NCI-H2171 (cell line): ENCODE measurements around the gene RPEL1.
"Not testable (repeated sequence)": the region's sequence is repeated elsewhere in the genome, so short reads cannot be mapped to it uniquely, and the experiment has no call there.

Source experiments
- DNase-seq: peaks from one replicate; lab custom pipeline; 2025; lab: John Stamatoyannopoulos, UW

RPEL1 gene

GRCh38 chr10:103245587-103245986 lies at the start of gene RPEL1:
Gene RPEL1, plus strand, starts transcription at chr10:103245887. Its CDS starts 110 bp downstream, at chr10:103245997.
- DNase-seq = not testable (repeated sequence)

- no peak for DNase-seq
Measured at GRCh38 chr10:103196516-103196915, 49.2 kb upstream of the RPEL1 start.

- DNase-seq = no peak
Measured at GRCh38 chr10:103197174-103197573, 48.5 kb upstream of the RPEL1 start.

GRCh38 chr10:103197903-103198302 lies 47.8 kb upstream of the RPEL1 start:
- no peak for DNase-seq

- no peak for DNase-seq
Measured at GRCh38 chr10:103198648-103199047, 47.0 kb upstream of the RPEL1 start.

- no peak for DNase-seq
Measured at GRCh38 chr10:103199488-103199887, 46.2 kb upstream of the RPEL1 start.

GRCh38 chr10:103202319-103202718 lies 43.4 kb upstream of the RPEL1 start:
- DNase-seq = no peak

GRCh38 chr10:103203466-103203865 lies 42.2 kb upstream of the RPEL1 start:
- no peak for DNase-seq

GRCh38 chr10:103204353-103205255 lies 41.1 kb upstream of the RPEL1 start:
- DNase-seq = no peak

GRCh38 chr10:103205401-103205800 lies 40.3 kb upstream of the RPEL1 start:
- DNase-seq = not testable (repeated sequence)

- not testable (repeated sequence) for DNase-seq
Measured at GRCh38 chr10:103206715-103207114, 39.0 kb upstream of the RPEL1 start.

- DNase-seq = no peak
Measured at GRCh38 chr10:103207141-103207540, 38.5 kb upstream of the RPEL1 start.

GRCh38 chr10:103207643-103208042 lies 38.0 kb upstream of the RPEL1 start:
- DNase-seq = not testable (repeated sequence)

- DNase-seq = not testable (repeated sequence)
Measured at GRCh38 chr10:103210262-103210661, 35.4 kb upstream of the RPEL1 start.

GRCh38 chr10:103215601-103216000 lies 30.1 kb upstream of the RPEL1 start:
- no peak for DNase-seq

GRCh38 chr10:103216362-103216761 lies 29.3 kb upstream of the RPEL1 start:
- DNase-seq = not testable (repeated sequence)

GRCh38 chr10:103224133-103224532 lies 21.6 kb upstream of the RPEL1 start:
- DNase-seq = no peak

- DNase-seq = not testable (repeated sequence)
Measured at GRCh38 chr10:103224721-103225120, 21.0 kb upstream of the RPEL1 start.

GRCh38 chr10:103225939-103226338 lies 19.7 kb upstream of the RPEL1 start:
- no peak for DNase-seq

GRCh38 chr10:103227416-103227815 lies 18.3 kb upstream of the RPEL1 start:
- no peak for DNase-seq

GRCh38 chr10:103231047-103231551 lies 14.6 kb upstream of the RPEL1 start:
- no peak for DNase-seq

GRCh38 chr10:103232131-103232673 lies 13.5 kb upstream of the RPEL1 start:
- DNase-seq = no peak
